Caco-2 (cell line): ENCODE measurements around the gene CFB. TPM values are rescaled to one million over a fixed set of nuclear protein-coding genes. Genes with fewer than 3 reads are reported as not detected.

ENCODE experiments used
- BruUV-seq: library from RNA; stranded (reverse); fragments of 400-500 nt; replicated peaks from 2 replicates; lab custom pipeline; 2021; lab: Mats Ljungman, UMichigan
- CTCF ChIA-PET: fragments of 300-600 bp; sonication (Branson Sonifier 250); formaldehyde crosslinking; loops from one replicate; lab custom pipeline; 2022; ENCODE audit warnings: antibody characterized with exemption; lab: Charles Lee
- POLR2A ChIA-PET: fragments of 300-600 bp; sonication (Branson Sonifier 250); formaldehyde crosslinking; loops from one replicate; lab custom pipeline; 2022; ENCODE audit warnings: antibody characterized with exemption; lab: Charles Lee
- DNase-seq, 2 experiments: peaks; one replicate each; pipeline versions ENCODE4 v3.0.0 to v3.0.0-alpha.2; 2020 to 2022
- H3K27me3 ChIP-seq: replicated peaks from 2 replicates; pipeline ENCODE4 v1.6.0; 2011; ENCODE audit warnings: low read length; ENCODE audit not compliant: control insufficient read depth, insufficient read depth
- H3K36me3 ChIP-seq: 2 replicates; pipeline ENCODE4 v1.5.1; 2011; ENCODE audit warnings: low read length; ENCODE audit not compliant: control insufficient read depth, insufficient read depth
- H3K4me1 ChIP-seq: fragments of 250-450 bp; sonication (Bioruptor Pico); 2 replicates; pipeline ENCODE4 v1.5.1; 2020; ENCODE audit warnings: mild to moderate bottlenecking
- H3K4me3 ChIP-seq: 2 replicates; pipeline ENCODE4 v1.5.1; 2011; ENCODE audit warnings: low read depth, mild to moderate bottlenecking, control low read depth, low read length
- H3K9me3 ChIP-seq: fragments of 250-450 bp; sonication (Bioruptor Pico); 2 replicates; pipeline ENCODE4 v1.5.1; 2020; ENCODE audit warnings: mild to moderate bottlenecking, moderate library complexity
- H3K27ac Mint-ChIP-seq: one replicate; pipeline ENCODE4 v1.8.0; 2022; ENCODE audit warnings: mixed read lengths; ENCODE audit not compliant: unreplicated experiment
- H3K27me3 Mint-ChIP-seq: one replicate; pipeline ENCODE4 v1.8.0; 2022; ENCODE audit warnings: mixed read lengths; ENCODE audit not compliant: insufficient read depth, unreplicated experiment
- H3K36me3 Mint-ChIP-seq: one replicate; pipeline ENCODE4 v1.8.0; 2022; ENCODE audit warnings: mild to moderate bottlenecking, mixed read lengths; ENCODE audit not compliant: insufficient read depth, unreplicated experiment
- H3K4me1 Mint-ChIP-seq: one replicate; pipeline ENCODE4 v1.8.0; 2022; ENCODE audit warnings: low read depth, mixed read lengths; ENCODE audit not compliant: unreplicated experiment
- H3K4me3 Mint-ChIP-seq: one replicate; pipeline ENCODE4 v1.8.0; 2022; ENCODE audit warnings: mild to moderate bottlenecking, moderate library complexity, mixed read lengths; ENCODE audit not compliant: unreplicated experiment
- H3K9me3 Mint-ChIP-seq: one replicate; pipeline ENCODE4 v1.8.0; 2022; ENCODE audit warnings: mixed read lengths; ENCODE audit not compliant: unreplicated experiment
- intact Hi-C: fragments of 100-400 bp; cut with micrococcal nuclease; formaldehyde crosslinking; loops from one replicate; pipeline ENCODE4 v1.10.0; 2022; ENCODE audit not compliant: unreplicated experiment
- total RNA-seq: library from RNA; stranded (reverse); gene quantifications from 2 replicates; pipeline ENCODE4 v1.2.3, GENCODE V29; 2022
- TF ChIP-seq, protein P1 (sequence below), 2 experiments: fragments of 200-600 bp in 1 of 2; IDR thresholded peaks; 1 replicate in 1 of 2; 2 replicates in 1 of 2; pipeline versions ENCODE4 v1.5.1 to v1.8.0; 2011 to 2022; ENCODE audit warnings: antibody characterized with exemption in 1 of 2, control low read depth in 1 of 2, inconsistent platforms in 1 of 2, low read depth in 1 of 2, low read length in 1 of 2, mild to moderate bottlenecking in 1 of 2, moderate library complexity in 1 of 2; ENCODE audit not compliant: insufficient read depth in 1 of 2, severe bottlenecking in 1 of 2, unreplicated experiment in 1 of 2

Gene CFB
- total RNA-seq, 1 experiment from 2014 or later = 32.1 TPM

DNA sequence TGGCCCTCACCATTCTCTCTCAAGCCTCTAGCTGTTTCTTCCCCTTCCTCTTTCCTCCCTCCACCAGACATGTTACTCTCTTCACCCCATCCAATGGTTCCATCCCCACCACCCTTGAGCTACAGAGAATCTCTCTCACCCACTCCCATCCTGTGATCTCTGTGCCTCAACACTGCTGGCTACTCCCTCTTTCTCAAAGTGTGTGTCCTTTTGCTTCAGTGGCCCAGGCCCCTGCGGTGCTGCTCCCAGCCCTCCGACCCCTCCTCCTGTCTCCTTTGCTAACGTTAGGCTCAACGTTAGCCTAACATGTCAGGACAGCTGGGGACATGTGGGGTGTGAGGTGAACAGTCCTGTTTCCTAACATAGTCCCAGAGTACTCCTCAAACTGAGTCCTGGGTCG lies 7.0 kb downstream of the CFB start:
- Histone ChIP-seq H3K9me3 (no peaks in the 10 kb centered on the region), H3K4me3 (no peak overlapping the region), H3K4me1 (peaks cover 8% of the 10 kb centered on the region), H3K36me3 (peaks cover 10% of the 10 kb centered on the region), H3K27me3 (no peaks in the 10 kb centered on the region)
- POLR2A ChIA-PET = interaction anchor here (1.2 kb wide), 1 partner anchor 32 kb away, joined by 3 read pairs; no protein-coding TSS in a partner anchor
- BruUV-seq = no TSS peak
- Mint-ChIP-seq H3K4me3 (no peak overlapping the region), H3K9me3 (no peaks in the 10 kb centered on the region), H3K27ac (no peak overlapping the region), H3K36me3 (peaks cover 65% of the 10 kb centered on the region), H3K4me1 (peaks cover 18% of the 10 kb centered on the region), H3K27me3 (no peaks in the 10 kb centered on the region)
- CTCF ChIA-PET = interaction anchor here (0.6 to 1.8 kb wide), 13 partner anchors 10 to 90 kb away, joined by 3 to 24 read pairs (median 5); partner anchors contain the start of genes DXO, EHMT2, NEU1 and ZBTB12
- DNase-seq = no peak
- TF ChIP-seq, protein P1, sequence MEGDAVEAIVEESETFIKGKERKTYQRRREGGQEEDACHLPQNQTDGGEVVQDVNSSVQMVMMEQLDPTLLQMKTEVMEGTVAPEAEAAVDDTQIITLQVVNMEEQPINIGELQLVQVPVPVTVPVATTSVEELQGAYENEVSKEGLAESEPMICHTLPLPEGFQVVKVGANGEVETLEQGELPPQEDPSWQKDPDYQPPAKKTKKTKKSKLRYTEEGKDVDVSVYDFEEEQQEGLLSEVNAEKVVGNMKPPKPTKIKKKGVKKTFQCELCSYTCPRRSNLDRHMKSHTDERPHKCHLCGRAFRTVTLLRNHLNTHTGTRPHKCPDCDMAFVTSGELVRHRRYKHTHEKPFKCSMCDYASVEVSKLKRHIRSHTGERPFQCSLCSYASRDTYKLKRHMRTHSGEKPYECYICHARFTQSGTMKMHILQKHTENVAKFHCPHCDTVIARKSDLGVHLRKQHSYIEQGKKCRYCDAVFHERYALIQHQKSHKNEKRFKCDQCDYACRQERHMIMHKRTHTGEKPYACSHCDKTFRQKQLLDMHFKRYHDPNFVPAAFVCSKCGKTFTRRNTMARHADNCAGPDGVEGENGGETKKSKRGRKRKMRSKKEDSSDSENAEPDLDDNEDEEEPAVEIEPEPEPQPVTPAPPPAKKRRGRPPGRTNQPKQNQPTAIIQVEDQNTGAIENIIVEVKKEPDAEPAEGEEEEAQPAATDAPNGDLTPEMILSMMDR (IDR thresholded peaks at IDR 0.05; ENCODE audit: insufficient read depth in 1 of 2, low read depth in 1 of 2, low read length in 1 of 2, severe bottlenecking in 1 of 2, unreplicated experiment in 1 of 2) = no peak
- intact Hi-C loops = loop anchor here (1.0 kb wide), 3 partner anchors 13 to 55 kb away; partner anchors contain the start of gene ZBTB12

DNA sequence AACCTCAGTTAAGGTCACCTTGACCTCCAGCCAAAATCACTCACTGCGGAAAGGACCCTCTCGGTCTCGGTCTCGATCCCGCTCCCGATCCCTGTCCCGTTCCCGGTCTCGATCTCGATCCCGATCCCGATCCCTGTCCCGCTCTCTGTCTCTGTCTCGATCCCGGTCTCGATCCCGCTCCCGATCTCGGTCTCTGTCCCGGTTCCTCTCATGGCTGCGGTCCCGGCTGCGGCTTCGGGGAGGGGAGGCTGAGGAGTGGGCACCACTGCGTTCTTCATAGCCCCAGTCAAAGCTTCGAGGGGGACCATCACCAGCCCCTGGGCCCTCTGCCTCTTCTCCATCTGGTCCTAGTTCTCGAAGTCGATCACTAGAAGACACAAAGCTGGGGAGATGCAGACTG lies 8.6 kb downstream of the CFB start:
- H3K27me3 Mint-ChIP-seq = no peaks in the 10 kb centered on the region
- no TSS peak for BruUV-seq
- no peak overlapping the region for H3K4me3 Mint-ChIP-seq
- ChIA-PET CTCF (no interaction called here), POLR2A (no interaction called here)
- H3K4me1 Mint-ChIP-seq = peaks cover 11% of the 10 kb centered on the region
- no peak overlapping the region for H3K27ac Mint-ChIP-seq
- Histone ChIP-seq H3K4me1 (peaks cover 3% of the 10 kb centered on the region; the same call in 1 of the 2 replicates), H3K4me3 (no peak overlapping the region), H3K27me3 (no peaks in the 10 kb centered on the region), H3K9me3 (no peaks in the 10 kb centered on the region), H3K36me3 (peaks cover 10% of the 10 kb centered on the region)
- H3K9me3 Mint-ChIP-seq = no peaks in the 10 kb centered on the region
- no peak for DNase-seq
- TF ChIP-seq, protein P1 (IDR thresholded peaks at IDR 0.05; ENCODE audit: insufficient read depth in 1 of 2, low read depth in 1 of 2, low read length in 1 of 2, severe bottlenecking in 1 of 2, unreplicated experiment in 1 of 2) = no peak
- intact Hi-C loops = no loop called here
- peaks cover 66% of the 10 kb centered on the region for H3K36me3 Mint-ChIP-seq

DNA sequence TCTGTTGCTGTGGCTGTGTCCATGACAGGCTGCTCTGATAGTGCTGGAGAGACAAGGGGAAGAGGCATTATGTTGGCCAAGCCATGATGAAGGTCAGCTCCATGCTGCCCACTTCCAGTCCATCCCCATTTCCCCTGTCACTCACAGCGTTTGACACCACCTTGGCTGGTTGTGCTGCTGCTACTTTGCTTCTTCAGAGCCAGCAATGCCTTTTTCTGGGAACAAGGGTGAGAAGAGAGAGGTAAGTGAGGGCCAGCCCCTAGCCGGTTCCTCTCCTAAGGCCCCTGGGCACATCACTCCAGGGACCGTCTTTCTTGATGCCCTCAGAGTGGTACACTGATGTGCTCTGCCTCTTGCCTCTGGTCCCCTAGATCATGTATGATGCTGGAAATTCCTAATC lies 10.9 kb downstream of the CFB start:
- TF ChIP-seq, protein P1 (IDR thresholded peaks at IDR 0.05; ENCODE audit: insufficient read depth in 1 of 2, low read depth in 1 of 2, low read length in 1 of 2, severe bottlenecking in 1 of 2, unreplicated experiment in 1 of 2) = no peak
- Histone ChIP-seq H3K27me3 (no peaks in the 10 kb centered on the region), H3K9me3 (no peaks in the 10 kb centered on the region), H3K4me3 (no peak overlapping the region), H3K4me1 (peaks cover 3% of the 10 kb centered on the region; the same call in 1 of the 2 replicates), H3K36me3 (peaks cover 13% of the 10 kb centered on the region)
- no peak for DNase-seq
- ChIA-PET CTCF (no interaction called here), POLR2A (no interaction called here)
- no peak overlapping the region for H3K27ac Mint-ChIP-seq
- no TSS peak for BruUV-seq
- H3K4me3 Mint-ChIP-seq = no peak overlapping the region
- H3K36me3 Mint-ChIP-seq = peaks cover 72% of the 10 kb centered on the region
- no peaks in the 10 kb centered on the region for H3K9me3 Mint-ChIP-seq
- intact Hi-C loops = no loop called here
- no peaks in the 10 kb centered on the region for H3K27me3 Mint-ChIP-seq
- peaks cover 26% of the 10 kb centered on the region for H3K4me1 Mint-ChIP-seq
